Ascending aorta (tissue), 2 donors: Measurements from ENCODE around the gene TRERF1. TPM values are rescaled to one million over a fixed set of nuclear protein-coding genes. Genes with fewer than 3 reads are reported as not detected.

ENCODE experiments used
- DNase-seq, 2 donors: peaks; one replicate each; pipeline ENCODE4 v3.0.0-alpha.2; 2019; ENCODE audit warnings: low spot score in 2 of 2
- H3K27ac ChIP-seq, 2 donors: fragments of 200-600 bp; sonication (generic); one replicate each; pipeline ENCODE4 v1.5.1; 2016 to 2017; ENCODE audit warnings: mild to moderate bottlenecking in 1 of 2
- H3K27me3 ChIP-seq: fragments of 200-600 bp; sonication (generic); one replicate; pipeline ENCODE4 v1.5.1; 2017
- H3K36me3 ChIP-seq, 2 donors: fragments of 200-600 bp; sonication (generic); one replicate each; pipeline ENCODE4 v1.5.1; 2016
- H3K4me1 ChIP-seq, 2 donors: fragments of 200-600 bp; sonication (generic); one replicate each; pipeline ENCODE4 v1.5.1; 2016 to 2017; ENCODE audit warnings: mild to moderate bottlenecking in 1 of 2
- H3K4me3 ChIP-seq, 2 donors: fragments of 200-600 bp; sonication (generic); one replicate each; pipeline ENCODE4 v1.5.1; 2016 to 2017; ENCODE audit warnings: mild to moderate bottlenecking in 1 of 2
- H3K9me3 ChIP-seq, 2 donors: fragments of 200-600 bp; sonication (generic); one replicate each; pipeline ENCODE4 v1.5.1; 2016
- intact Hi-C: fragments of 100-400 bp; cut with DNase I; formaldehyde crosslinking; loops from one replicate; pipeline ENCODE4 v1.15.1; 2023
- total RNA-seq: library from RNA; depleted of rRNA; stranded (reverse); fragments of >200 nt; gene quantifications from one replicate; pipeline ENCODE4 v1.1.0, GENCODE V29; 2016
- TF ChIP-seq, protein P1 (sequence below), 3 experiments: fragments of 200-600 bp in 2 of 3; fragments of 450-650 bp in 1 of 3; sonication (generic) in 2 of 3; IDR thresholded peaks; one replicate each; pipeline ENCODE4 v1.5.1; 2016 to 2019; ENCODE audit warnings: antibody characterized with exemption in 3 of 3, mild to moderate bottlenecking in 1 of 3, moderate library complexity in 1 of 3

Gene TRERF1
- total RNA-seq, 1 donor from 2014 or later: 34.1 TPM

DNA sequence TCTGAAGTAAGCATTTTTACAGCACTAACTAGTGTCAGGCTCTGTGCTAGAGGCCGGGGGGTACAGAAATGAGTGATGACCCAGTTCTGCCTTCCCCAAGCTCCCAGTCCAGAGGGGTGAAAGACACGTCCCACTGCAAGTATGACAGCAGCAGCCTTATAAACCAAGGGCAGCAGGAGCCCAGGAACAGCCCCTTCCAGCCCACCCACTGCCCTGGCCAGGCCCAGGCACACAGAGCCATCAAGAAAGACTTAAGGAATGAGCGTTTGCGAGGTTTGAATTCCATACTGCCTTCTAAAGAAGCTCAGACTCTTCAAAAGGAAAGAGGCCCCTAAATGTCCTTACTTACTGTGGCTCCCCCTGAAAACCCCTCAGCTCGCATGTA, 10.0 kb downstream of the TRERF1 start:
- no peaks in the 10 kb centered on the region for H3K27me3 ChIP-seq
- H3K9me3 ChIP-seq: no peaks in the 10 kb centered on the region
- H3K27ac ChIP-seq: peak overlapping the region; percentile 38 to 65
- DNase-seq: no peak
- H3K4me3 ChIP-seq: peak overlapping the region in 1 of 2 donors; percentile 10
- TF ChIP-seq, protein P1, sequence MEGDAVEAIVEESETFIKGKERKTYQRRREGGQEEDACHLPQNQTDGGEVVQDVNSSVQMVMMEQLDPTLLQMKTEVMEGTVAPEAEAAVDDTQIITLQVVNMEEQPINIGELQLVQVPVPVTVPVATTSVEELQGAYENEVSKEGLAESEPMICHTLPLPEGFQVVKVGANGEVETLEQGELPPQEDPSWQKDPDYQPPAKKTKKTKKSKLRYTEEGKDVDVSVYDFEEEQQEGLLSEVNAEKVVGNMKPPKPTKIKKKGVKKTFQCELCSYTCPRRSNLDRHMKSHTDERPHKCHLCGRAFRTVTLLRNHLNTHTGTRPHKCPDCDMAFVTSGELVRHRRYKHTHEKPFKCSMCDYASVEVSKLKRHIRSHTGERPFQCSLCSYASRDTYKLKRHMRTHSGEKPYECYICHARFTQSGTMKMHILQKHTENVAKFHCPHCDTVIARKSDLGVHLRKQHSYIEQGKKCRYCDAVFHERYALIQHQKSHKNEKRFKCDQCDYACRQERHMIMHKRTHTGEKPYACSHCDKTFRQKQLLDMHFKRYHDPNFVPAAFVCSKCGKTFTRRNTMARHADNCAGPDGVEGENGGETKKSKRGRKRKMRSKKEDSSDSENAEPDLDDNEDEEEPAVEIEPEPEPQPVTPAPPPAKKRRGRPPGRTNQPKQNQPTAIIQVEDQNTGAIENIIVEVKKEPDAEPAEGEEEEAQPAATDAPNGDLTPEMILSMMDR (IDR thresholded peaks at IDR 0.05): no peak
- intact Hi-C loops: no loop called here
- H3K36me3 ChIP-seq: no peaks in the 10 kb centered on the region
- peaks cover 0 to 11% of the 10 kb centered on the region in 2 donors for H3K4me1 ChIP-seq

DNA sequence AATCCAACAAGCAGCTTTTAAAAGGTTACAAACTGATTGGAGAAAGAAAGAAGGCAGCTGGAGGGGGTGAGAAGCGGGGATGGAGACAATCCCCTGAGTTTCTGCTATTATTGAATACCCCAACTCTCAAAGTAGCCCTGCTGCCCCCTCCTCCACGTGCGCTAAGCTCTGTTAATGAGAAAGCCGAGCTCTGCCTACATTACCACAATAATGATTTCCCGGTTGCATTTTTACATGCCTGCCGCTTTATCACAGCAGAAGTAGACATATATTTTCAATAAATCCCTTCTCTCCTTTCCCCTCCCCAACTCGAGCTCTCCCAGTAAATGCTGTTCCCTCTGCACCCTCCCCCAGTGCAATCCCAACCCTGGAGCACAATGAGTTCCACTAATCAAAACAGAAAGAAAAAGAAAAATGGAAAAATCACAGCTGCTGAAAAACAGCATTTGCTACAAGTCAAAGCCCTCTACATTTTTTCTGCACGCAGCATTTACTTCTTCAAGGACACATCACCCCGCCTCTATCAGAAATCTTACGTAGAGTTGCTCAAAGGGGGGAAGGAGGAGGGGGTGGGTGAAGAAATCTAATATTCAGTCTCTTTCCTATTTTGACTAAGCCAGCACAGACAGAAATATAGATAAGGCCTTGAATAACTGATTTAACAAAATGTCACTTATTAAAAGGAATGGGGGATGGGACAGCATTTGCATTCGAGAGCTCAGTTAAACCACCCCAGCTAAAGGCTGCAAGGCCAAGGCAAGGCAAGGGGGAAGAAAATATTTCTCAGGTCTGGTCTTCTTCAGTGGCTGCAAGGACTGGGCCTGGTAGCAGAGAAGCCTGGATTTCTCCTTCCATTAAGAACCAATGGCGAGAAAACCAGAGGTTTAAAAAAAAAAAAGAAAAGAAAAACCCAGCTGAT, 10.7 kb downstream of the TRERF1 start:
- intact Hi-C loops: no loop called here
- peaks cover 0 to 11% of the 10 kb centered on the region in 2 donors for H3K4me1 ChIP-seq

DNA sequence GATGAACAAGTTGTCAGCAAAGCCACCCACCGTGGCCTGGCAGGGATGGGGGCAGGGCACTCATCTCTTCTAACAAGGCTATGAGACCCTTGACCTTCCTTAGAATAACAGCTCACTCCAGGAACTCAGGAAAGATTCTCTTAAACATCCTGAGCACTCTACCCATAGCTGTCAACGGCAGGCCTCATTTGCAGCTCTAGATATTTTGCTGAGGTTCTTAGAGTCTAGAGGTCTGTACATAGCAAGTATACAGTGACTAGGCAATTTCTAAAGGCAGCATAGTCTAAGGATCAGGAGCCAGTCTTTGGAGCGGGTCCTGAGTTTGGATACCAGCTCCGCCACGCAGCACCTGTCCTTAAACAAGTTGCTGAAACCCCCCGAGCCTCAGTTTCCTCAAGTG, 11.7 kb downstream of the TRERF1 start:
- Histone ChIP-seq H3K27ac (peak overlapping the region in 1 of 2 donors; percentile 19), H3K36me3 (no peaks in the 10 kb centered on the region), H3K4me3 (no peak overlapping the region), H3K27me3 (no peaks in the 10 kb centered on the region), H3K4me1 (peaks cover 0 to 11% of the 10 kb centered on the region in 2 donors), H3K9me3 (no peaks in the 10 kb centered on the region)
- TF ChIP-seq, protein P1 (IDR thresholded peaks at IDR 0.05): no peak
- DNase-seq: no peak
- intact Hi-C loops: no loop called here

More for the DNA sequence above, 10.7 kb downstream of the TRERF1 start:
- TF ChIP-seq, protein P1 (IDR thresholded peaks at IDR 0.05): no peak
- H3K9me3 ChIP-seq: no peaks in the 10 kb centered on the region
- H3K36me3 ChIP-seq: no peaks in the 10 kb centered on the region
- no peaks in the 10 kb centered on the region for H3K27me3 ChIP-seq
- H3K4me3 ChIP-seq: peak overlapping the region; percentile 12 to 13
- H3K27ac ChIP-seq: peak overlapping the region; percentile 38 to 65
- DNase-seq: no peak

DNA sequence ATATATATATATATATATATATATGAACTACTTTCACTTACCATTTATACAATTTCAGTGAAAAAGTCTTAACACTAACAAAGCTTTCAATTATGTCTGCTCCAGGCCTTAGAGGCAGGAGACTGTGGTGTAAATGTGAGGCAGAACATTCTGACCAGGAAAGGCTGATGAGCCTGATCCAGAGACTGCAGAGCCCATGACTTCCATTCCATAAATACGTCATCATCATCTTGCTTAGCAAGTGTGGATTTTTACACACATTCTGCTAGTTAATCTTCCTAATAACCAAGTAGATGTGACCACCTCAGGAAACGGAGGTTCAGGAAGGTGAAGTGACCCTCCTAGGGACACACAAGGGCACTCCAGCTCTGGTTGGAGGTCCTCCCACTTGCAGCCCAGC, 14.9 kb downstream of the TRERF1 start:
- no peak overlapping the region for H3K27ac ChIP-seq
- no peak for DNase-seq
- peaks cover 0 to 6% of the 10 kb centered on the region in 2 donors for H3K36me3 ChIP-seq
- intact Hi-C loops: no loop called here
- peaks cover 0 to 11% of the 10 kb centered on the region in 2 donors for H3K4me1 ChIP-seq
- H3K27me3 ChIP-seq: no peaks in the 10 kb centered on the region
- H3K4me3 ChIP-seq: no peak overlapping the region
- H3K9me3 ChIP-seq: peaks cover 4 to 11% of the 10 kb centered on the region in 2 donors
- TF ChIP-seq, protein P1 (IDR thresholded peaks at IDR 0.05): no peak

DNA sequence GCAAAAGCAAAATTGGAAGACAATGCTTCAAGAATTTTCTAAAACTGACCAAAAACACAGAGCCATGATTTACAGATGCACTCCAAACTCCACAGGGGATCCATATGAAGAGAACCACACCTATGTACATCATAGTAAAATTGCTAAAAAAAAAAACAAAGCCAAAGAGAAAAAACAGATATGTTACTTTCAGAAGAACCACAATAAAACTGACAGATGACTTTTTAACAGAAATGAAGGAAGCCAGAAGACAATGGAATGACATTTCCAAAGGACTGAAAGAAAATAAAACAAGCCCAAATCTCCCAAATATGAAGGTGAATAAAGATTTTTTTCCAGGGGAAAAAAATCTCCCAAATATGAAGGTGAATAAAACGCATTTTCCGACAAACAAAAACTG, 17.5 kb downstream of the TRERF1 start:
- no peak overlapping the region for H3K4me3 ChIP-seq
- no peak for DNase-seq
- H3K27me3 ChIP-seq: no peaks in the 10 kb centered on the region
- peaks cover 0 to 6% of the 10 kb centered on the region in 2 donors for H3K36me3 ChIP-seq
- intact Hi-C loops: no loop called here
- H3K9me3 ChIP-seq: peaks cover 4 to 11% of the 10 kb centered on the region in 2 donors
- H3K27ac ChIP-seq: no peak overlapping the region
- no peaks in the 10 kb centered on the region for H3K4me1 ChIP-seq
- TF ChIP-seq, protein P1 (IDR thresholded peaks at IDR 0.05): no peak
